GM08714 (cell line): Measurements from ENCODE around the gene OSBPL3.

ENCODE experiments used
- H3K4me3 ChIP-seq: fragments of 200-500 bp; sonication (Bioruptor generic); 2 replicates; pipeline ENCODE4 v1.5.1; 2014; ENCODE audit warnings: mild to moderate bottlenecking, low read length, inconsistent platforms
- ZNF274 ChIP-seq: IDR thresholded peaks from 2 replicates; pipeline ENCODE4 v1.6.1; 2012; ENCODE audit warnings: mild to moderate bottlenecking, low read depth, low read length

Gene OSBPL3

GRCh38 chr7:24783698-24784097, 196.3 kb downstream of the OSBPL3 start:
- no peak overlapping the region for H3K4me3 ChIP-seq
- TF ChIP-seq ZNF274 = no peak

GRCh38 chr7:24781106-24781505, 198.9 kb downstream of the OSBPL3 start:
- TF ChIP-seq ZNF274 = no peak
- H3K4me3 ChIP-seq = no peak overlapping the region

- no peak for TF ChIP-seq ZNF274
These were observed 200.7 kb downstream of the OSBPL3 start for GRCh38 chr7:24779283-24779655.

DNA sequence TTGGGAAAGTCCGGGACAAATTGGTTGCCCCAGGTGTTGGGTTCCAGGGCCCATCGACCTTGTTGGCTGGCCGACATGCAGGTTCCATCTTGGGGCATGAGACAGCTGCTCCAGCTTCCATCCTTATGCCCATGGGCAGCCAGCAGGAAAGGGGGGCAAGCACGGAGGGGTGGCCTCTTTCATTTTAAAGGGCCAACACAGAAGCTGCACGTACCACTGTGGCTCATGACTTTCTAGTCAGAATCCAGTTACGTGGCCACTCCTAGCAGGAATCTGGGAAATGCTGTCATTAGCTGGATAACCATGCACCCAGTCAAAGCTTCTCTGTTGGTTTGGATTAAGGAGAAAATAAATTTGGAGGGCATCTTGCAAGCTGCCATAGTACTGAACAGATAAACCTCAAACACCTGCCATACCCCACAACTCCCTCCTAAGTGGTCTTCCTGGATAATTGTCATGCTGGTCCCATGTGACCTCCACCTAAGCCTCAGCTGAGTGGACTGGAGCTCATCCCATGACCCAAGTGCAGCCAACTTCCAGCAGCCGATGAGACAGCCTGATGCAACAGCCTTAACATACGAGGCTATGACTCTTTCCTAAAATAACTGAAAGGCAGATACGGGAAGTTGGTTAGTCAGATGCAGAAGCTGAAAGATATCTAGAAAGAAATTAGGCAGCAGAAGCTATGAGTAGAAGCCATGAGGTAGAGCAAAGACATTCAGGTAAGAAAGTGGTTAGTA, 201.3 kb downstream of the OSBPL3 start:
- H3K4me3 ChIP-seq = no peak overlapping the region
- TF ChIP-seq ZNF274 = no peak

More at GRCh38 chr7:24779283-24779655, 200.7 kb downstream of the OSBPL3 start:
- no peak overlapping the region for H3K4me3 ChIP-seq

GRCh38 chr7:24777806-24778205, 202.2 kb downstream of the OSBPL3 start:
- no peak overlapping the region for H3K4me3 ChIP-seq
- no peak for TF ChIP-seq ZNF274

DNA sequence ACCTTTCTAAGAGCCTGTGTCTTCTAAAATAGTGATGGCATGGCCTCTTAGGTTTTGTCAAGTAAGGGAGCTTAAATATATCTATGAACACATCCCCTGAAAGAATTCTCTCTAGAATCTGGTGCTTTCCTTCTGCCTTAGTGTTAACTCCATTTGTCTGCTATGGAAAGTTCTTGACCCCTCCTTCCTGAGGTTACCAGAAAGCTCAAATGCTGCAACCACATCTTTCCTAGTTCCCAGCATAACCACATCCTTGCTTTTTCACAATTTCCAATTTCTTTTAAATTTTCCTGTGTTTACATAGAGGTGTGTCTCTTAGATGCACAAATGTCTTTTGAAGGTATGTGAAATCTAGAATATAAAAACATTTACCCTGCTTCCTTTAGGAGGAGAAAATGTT, 206.3 kb downstream of the OSBPL3 start:
- H3K4me3 ChIP-seq = no peak overlapping the region
- no peak for TF ChIP-seq ZNF274

GRCh38 chr7:24769851-24770250, 210.1 kb downstream of the OSBPL3 start:
- TF ChIP-seq ZNF274 = no peak
- H3K4me3 ChIP-seq = no peak overlapping the region

DNA sequence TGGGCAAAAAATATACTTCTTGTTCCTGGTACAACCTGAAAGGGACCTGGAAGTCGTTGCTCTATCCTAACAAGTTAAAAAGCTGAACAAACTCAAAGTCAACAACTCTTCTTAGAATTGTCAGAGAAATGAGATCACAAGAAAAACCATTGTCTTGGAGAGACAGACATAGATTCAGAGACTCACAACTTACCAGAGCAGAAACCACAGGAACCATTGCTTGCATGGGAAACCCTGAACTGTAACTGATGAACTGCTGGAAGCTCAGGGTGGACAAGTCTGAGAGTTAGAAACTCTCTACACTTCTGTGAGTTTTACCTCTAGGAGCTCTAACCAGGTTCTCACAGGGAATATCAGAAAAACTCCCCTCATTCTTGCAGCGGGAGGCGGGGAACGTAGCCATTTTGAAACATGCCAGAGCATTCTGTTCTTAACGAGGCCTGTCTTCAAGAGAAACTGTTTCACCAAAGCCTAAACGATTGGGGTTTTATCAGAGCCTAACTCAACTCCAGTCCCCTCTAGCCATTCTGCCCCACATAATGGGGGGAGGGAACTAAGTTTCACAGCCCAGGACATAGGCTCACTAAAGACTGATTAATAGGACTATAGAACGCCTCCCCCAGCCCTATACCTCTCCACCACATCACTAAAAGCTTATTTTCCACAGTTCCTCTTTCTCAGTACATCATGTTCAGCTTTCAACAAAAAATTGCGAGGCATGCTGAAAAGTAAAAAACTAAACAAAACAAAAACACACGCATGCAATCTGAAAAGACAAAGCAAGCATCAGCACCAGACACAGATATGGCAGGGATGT, 210.8 kb downstream of the OSBPL3 start:
- TF ChIP-seq ZNF274 = no peak
- H3K4me3 ChIP-seq = no peak overlapping the region

GRCh38 chr7:24767878-24768569, 212.0 kb downstream of the OSBPL3 start:
- TF ChIP-seq ZNF274 = no peak
- H3K4me3 ChIP-seq = no peak overlapping the region

DNA sequence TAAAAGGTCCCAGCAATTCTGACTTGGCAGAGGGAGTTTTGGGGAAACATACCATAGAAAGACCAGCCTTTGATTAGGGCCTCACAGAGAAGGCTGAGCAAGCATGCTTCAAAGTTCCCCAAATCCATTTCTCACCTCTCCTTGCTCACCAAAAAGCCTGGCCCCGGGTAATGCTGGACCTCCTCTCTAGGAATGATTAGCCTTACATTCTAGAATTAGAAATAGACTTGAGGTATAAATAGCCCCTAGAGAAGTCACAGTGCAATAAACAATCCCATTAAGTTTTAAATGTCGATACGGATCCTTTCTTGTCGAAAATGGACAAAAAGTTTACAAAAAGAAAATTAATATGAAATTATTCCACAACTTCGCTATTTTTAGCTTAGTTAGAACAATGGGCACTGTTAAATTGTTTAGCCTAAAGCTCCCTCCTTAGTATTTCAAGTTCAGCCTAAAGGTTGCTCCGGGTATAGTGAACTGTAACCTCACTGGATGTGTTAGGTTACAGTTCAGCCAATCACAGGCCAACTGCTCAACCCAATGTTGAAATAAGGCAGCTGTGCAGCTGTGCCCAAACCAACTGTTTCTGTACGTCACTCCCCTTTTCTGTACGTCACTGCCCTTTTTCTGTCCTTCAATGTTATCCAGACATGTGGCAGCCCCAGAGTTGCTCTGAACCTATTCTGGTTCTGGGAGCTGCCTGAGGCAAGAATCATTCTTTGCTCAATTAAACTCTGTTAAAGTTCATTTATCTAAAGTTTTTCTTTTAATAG, 214.8 kb downstream of the OSBPL3 start:
- TF ChIP-seq ZNF274 = no peak
- H3K4me3 ChIP-seq = no peak overlapping the region

DNA sequence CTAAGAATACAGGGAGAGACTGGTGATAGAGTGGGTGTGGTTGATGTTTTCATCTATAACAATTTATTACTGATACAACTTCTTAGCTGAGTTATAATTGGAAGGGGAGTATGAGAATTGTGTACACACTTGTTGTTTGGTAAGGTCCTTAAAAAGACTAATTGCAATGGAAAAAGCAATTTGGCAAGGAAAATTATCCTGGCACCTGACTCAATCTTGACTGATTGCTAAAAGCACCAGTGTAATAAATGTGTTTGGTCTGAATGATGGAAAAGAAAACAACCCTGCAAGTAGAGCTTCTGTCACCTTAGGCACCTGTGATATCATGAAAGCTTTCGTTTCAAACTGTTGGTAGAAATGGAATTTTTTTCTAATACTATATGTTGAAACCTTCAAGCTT, 216.0 kb downstream of the OSBPL3 start:
- no peak overlapping the region for H3K4me3 ChIP-seq
- TF ChIP-seq ZNF274 = no peak

GRCh38 chr7:24763303-24763901, 216.6 kb downstream of the OSBPL3 start:
- no peak for TF ChIP-seq ZNF274
- H3K4me3 ChIP-seq = no peak overlapping the region

GRCh38 chr7:24762771-24763170, 217.2 kb downstream of the OSBPL3 start:
- no peak overlapping the region for H3K4me3 ChIP-seq
- no peak for TF ChIP-seq ZNF274

GRCh38 chr7:24760968-24761367, 219.0 kb downstream of the OSBPL3 start:
- H3K4me3 ChIP-seq = no peak overlapping the region
- TF ChIP-seq ZNF274 = no peak
